K562 (cell line): ENCODE measurements around the gene ZNF747. TPM values are rescaled to one million over a fixed set of nuclear protein-coding genes. Genes with fewer than 3 reads are reported as not detected.

Experiments
- BCLAF1 ChIP-seq, 2 experiments: fragments of 450-650 bp in 1 of 2; IDR thresholded peaks; 2 replicates each; pipeline ENCODE4 v1.6.1; 2011 to 2017; ENCODE audit warnings: low read depth in 2 of 2, antibody characterized with exemption in 1 of 2, borderline replicate concordance in 1 of 2, low read length in 1 of 2, mild to moderate bottlenecking in 1 of 2, mixed read lengths in 1 of 2; ENCODE audit not compliant: control insufficient read depth in 1 of 2
- CTCFL ChIP-seq: IDR thresholded peaks from 2 replicates; pipeline ENCODE4 v1.6.1; 2011; ENCODE audit warnings: borderline replicate concordance, low read depth, mild to moderate bottlenecking, moderate library complexity, low read length; ENCODE audit not compliant: insufficient read depth, poor library complexity, severe bottlenecking
- E2F1 ChIP-seq: sonication (generic); formaldehyde crosslinking; IDR thresholded peaks from 2 replicates; pipeline ENCODE4 v1.8.1; 2023; ENCODE audit warnings: mild to moderate bottlenecking, missing genetic modification reagents, moderate library complexity
- ELF1 ChIP-seq: fragments of 200-800 bp; sonication (Bioruptor generic); IDR thresholded peaks from 2 replicates; pipeline ENCODE4 v1.6.1; 2016; ENCODE audit warnings: missing genetic modification characterization, missing compliant biosample characterization
- FOXP4 ChIP-seq: sonication (generic); formaldehyde crosslinking; IDR thresholded peaks from 2 replicates; pipeline ENCODE4 v1.8.0; 2022; ENCODE audit warnings: mild to moderate bottlenecking, missing genetic modification reagents, borderline replicate concordance
- HCFC1 ChIP-seq: IDR thresholded peaks from 2 replicates; pipeline ENCODE4 v1.6.1; 2012; ENCODE audit warnings: low read depth, low read length, improper control_type of control experiment
- JUND ChIP-seq, 2 experiments: IDR thresholded peaks; 2 replicates in 1 of 2; 3 replicates in 1 of 2; pipeline ENCODE4 v1.6.1; 2011; ENCODE audit warnings: borderline replicate concordance in 2 of 2, low read depth in 2 of 2, low read length in 2 of 2, improper control_type of control experiment in 1 of 2, missing biosample characterization in 1 of 2, missing genetic modification characterization in 1 of 2, missing genetic modification reagents in 1 of 2
- KLF6 ChIP-seq: fragments of 250-450 bp; sonication (Bioruptor Pico); IDR thresholded peaks from 2 replicates; pipeline ENCODE4 v1.4.0; 2020; ENCODE audit warnings: mild to moderate bottlenecking, moderate library complexity, borderline replicate concordance
- RAD51 ChIP-seq: fragments of 450-650 bp; IDR thresholded peaks from 2 replicates; pipeline ENCODE4 v1.7.1; 2016; ENCODE audit warnings: low read depth, mild to moderate bottlenecking, borderline replicate concordance
- RFX5 ChIP-seq: IDR thresholded peaks from 2 replicates; pipeline ENCODE4 v1.6.1; 2011; ENCODE audit warnings: low read depth, mild to moderate bottlenecking, improper control_type of control experiment, low read length
- SP2 ChIP-seq: IDR thresholded peaks from 2 replicates; pipeline ENCODE4 v1.6.1; 2011; ENCODE audit warnings: mild to moderate bottlenecking, low read depth, low read length, moderate library complexity; ENCODE audit not compliant: poor library complexity, severe bottlenecking; ENCODE audit errors: extremely low read depth
- STAT6 ChIP-seq: sonication (generic); formaldehyde crosslinking; IDR thresholded peaks from 2 replicates; pipeline ENCODE4 v1.8.1; 2023; ENCODE audit warnings: mild to moderate bottlenecking, missing genetic modification reagents
- ZBTB8A ChIP-seq: fragments of 450-650 bp; IDR thresholded peaks from 2 replicates; pipeline ENCODE4 v1.6.1; 2018; ENCODE audit warnings: mild to moderate bottlenecking, moderate library complexity; ENCODE audit not compliant: partially characterized antibody
- ZNF143 ChIP-seq: sonication (generic); formaldehyde crosslinking; IDR thresholded peaks from 2 replicates; pipeline ENCODE4 v1.9.0; 2022; ENCODE audit warnings: mild to moderate bottlenecking, missing genetic modification reagents
- polyA plus RNA-seq, 8 experiments: library from polyadenylated mRNA; depleted of rRNA in 4 of 8; stranded (reverse) in 5 of 8; unstranded in 3 of 8; fragments of >200 nt; fragmentation: Nextera tagmentation in 2 of 8; fragmentation: Illumina TruSeq in 1 of 8; extraction: Ambion mirVana in 2 of 8; extraction: Trizol in 1 of 8; gene quantifications; 2 replicates each; pipeline versions ENCODE4 v1.2.1 to v1.2.3, GENCODE V29; 2011 to 2014; ENCODE audit warnings: inconsistent platforms in 1 of 8, missing spikeins in 1 of 8
- total RNA-seq, 7 experiments: library from RNA; depleted of rRNA in 6 of 7; stranded (reverse); fragments of >200 nt in 6 of 7; fragmentation: Illumina TruSeq in 2 of 7; extraction: Trizol in 2 of 7; gene quantifications; 2 replicates each; pipeline versions ENCODE4 v1.2.1 to v1.2.3, GENCODE V29; 2011 to 2021; ENCODE audit warnings: low replicate concordance in 1 of 7

The ZNF747 gene
- total and polyA plus RNA-seq, 9 of the 15 experiments (the other 6 are each of a cell fraction or from before 2014, with no cell fraction given): 0.14 to 3.3 (median 1.5) TPM

- TF ChIP-seq STAT6 (CRISPR knock-in tag) (no peak), ELF1 (no peak), KLF6 (no peak), BCLAF1 (IDR thresholded peaks at IDR 0.05; ENCODE audit: borderline replicate concordance in 1 of 2, control insufficient read depth in 1 of 2, low read depth in 2 of 2, low read length in 1 of 2) (no peak), E2F1 (CRISPR knock-in tag) (no peak), CTCFL (no peak), RFX5 (no peak), HCFC1 (no peak), SP2 (no peak), JUND (IDR thresholded peaks at IDR 0.05; ENCODE audit: borderline replicate concordance, low read depth, low read length) (peak; percentile 96), JUND (tag; IDR thresholded peaks at IDR 0.05; ENCODE audit: borderline replicate concordance, low read depth, low read length) (peak; percentile 94; the same call in 2 of the 3 replicates), RAD51 (no peak), ZBTB8A (no peak), FOXP4 (CRISPR knock-in tag) (no peak), ZNF143 (CRISPR knock-in tag) (no peak)
Measured at GRCh38 chr16:30491744-30492308, 42.8 kb downstream of the ZNF747 start (continued).
